HG02885 (cell line): ENCODE results near the gene GNB3.

Experiments used
- ATAC-seq: cut with Tn5 transposase; IDR thresholded peaks from one replicate; pipeline ENCODE4 v1.9.1; 2021; ENCODE audit warnings: mild to moderate bottlenecking; ENCODE audit not compliant: unreplicated experiment, poor library complexity

Gene GNB3

GRCh38 chr12:6823182-6824084 lies 17.3 kb upstream of the GNB3 start:
- ATAC-seq: no peak

DNA sequence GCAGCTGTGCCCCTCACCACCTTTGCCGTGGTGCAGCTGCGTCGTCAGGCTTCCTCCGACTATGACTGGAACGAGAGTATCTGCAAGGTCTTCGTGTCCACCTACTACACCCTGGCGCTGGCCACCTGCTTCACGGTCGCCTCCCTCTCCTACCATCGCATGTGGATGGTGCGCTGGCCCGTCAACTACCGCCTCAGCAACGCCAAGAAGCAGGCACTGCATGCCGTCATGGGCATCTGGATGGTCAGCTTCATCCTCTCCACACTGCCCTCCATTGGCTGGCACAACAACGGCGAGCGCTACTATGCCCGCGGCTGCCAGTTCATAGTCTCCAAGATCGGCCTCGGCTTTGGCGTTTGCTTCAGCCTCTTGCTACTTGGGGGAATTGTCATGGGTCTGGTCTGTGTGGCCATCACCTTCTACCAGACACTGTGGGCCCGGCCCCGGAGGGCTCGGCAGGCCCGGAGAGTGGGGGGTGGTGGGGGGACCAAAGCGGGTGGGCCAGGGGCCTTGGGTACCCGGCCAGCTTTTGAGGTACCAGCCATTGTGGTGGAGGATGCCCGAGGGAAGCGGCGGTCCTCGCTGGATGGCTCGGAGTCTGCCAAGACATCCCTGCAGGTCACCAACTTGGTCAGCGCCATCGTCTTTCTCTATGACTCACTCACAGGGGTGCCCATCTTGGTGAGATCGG lies 16.5 kb upstream of the GNB3 start:
- no peak for ATAC-seq

GRCh38 chr12:6824901-6825381 lies 15.8 kb upstream of the GNB3 start:
- no peak for ATAC-seq

DNA sequence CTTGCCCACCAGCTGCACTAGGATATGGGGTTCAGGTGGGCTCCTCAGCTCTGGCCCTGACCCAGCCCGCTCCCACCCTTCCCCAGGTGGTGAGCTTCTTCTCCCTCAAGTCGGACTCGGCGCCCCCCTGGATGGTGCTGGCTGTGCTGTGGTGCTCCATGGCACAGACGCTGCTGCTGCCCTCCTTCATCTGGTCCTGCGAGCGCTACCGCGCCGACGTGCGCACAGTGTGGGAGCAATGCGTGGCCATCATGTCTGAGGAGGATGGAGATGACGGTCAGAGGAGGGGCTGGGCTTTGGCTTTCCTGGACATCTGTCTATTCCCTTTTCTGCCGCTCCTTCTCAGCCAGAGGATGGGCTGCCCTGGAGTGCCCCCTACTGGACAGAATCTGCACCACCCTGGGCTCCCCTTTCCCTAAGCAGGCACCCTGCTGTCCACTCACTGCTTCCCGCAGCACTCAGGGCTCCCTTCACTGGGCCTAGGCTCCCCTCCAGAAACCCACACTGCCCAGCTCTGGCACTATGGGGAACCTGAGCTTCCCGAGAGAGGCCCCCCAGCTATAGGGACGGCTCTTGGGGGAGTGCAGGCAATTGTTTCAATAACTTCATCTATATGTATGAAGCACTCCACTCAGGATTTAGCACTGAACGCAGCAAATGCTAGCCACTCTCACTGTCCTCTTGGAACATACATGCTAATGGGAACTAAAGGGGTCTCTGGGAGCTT lies 15.2 kb upstream of the GNB3 start:
- ATAC-seq: no peak

DNA sequence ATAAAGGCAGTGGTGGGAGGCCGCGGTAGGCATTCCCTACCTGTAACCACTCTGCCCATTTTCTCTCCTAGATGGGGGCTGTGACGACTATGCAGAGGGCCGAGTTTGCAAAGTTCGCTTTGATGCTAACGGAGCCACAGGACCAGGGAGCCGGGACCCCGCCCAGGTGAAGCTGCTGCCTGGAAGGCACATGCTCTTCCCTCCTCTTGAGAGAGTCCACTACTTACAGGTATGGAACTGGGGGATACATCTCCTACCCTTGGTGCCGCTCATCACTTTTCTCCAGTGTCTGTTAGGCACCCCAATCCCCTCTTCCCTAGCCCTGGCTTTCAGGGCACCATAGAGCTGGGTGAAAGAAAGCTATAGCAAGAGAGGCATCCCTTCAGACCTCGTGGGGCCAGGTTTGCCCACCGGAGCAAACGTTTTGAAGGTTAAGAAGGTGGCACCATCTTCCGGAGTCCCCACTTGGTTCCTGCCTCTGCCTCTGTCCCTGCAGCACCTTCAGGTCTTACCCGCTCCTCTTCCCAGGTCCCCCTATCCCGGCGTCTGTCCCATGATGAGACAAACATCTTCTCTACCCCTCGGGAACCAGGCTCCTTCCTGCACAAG lies 14.5 kb upstream of the GNB3 start:
- no peak for ATAC-seq

DNA sequence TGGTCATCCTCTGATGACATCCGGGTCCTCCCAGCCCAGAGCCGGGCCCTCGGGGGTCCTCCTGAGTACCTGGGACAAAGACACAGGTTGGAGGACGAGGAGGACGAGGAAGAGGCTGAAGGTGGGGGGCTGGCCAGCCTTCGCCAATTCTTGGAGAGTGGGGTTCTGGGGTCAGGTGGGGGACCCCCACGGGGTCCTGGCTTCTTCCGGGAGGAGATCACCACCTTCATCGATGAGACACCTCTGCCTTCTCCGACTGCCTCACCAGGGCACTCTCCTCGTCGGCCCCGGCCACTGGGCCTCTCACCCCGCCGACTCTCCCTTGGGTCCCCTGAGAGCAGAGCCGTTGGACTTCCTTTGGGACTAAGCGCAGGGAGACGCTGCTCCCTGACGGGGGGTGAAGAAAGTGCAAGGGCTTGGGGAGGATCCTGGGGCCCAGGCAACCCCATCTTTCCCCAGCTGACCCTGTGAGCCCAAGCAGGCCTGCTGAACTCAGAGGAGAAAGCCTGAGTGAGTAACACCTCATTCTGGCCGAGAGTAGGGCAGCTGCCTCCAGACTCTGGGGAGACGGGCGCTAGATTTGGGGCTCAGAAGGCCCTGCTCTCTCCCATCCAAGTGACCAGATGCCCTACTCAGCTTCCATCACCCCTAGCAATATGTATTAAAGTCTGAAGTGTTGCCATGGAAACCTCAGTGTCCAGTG lies 13.8 kb upstream of the GNB3 start:
- no peak for ATAC-seq

DNA sequence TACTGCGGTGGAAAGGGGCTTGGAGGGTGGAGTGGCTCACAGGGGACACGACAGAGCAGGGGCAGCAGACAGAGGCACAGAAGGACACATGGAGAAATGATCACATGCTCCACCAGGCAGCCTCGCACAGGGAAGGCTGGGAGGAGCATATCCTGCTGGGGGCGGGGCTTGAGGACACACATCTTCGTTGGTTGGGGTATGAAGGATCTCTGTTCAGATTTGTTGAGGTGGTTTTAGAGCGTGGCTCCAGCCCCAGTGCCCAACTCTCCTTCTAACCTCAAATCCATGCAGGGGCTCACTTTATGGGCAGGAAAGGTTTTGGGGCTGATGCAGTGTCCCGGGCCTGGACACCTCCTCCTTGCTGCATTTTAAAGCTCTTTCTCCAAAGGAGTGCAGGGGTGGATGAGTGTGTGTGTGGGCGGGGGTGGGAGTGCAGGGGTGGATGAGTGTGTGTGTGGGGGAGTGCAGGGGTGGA lies 13.3 kb upstream of the GNB3 start:
- ATAC-seq: no peak

DNA sequence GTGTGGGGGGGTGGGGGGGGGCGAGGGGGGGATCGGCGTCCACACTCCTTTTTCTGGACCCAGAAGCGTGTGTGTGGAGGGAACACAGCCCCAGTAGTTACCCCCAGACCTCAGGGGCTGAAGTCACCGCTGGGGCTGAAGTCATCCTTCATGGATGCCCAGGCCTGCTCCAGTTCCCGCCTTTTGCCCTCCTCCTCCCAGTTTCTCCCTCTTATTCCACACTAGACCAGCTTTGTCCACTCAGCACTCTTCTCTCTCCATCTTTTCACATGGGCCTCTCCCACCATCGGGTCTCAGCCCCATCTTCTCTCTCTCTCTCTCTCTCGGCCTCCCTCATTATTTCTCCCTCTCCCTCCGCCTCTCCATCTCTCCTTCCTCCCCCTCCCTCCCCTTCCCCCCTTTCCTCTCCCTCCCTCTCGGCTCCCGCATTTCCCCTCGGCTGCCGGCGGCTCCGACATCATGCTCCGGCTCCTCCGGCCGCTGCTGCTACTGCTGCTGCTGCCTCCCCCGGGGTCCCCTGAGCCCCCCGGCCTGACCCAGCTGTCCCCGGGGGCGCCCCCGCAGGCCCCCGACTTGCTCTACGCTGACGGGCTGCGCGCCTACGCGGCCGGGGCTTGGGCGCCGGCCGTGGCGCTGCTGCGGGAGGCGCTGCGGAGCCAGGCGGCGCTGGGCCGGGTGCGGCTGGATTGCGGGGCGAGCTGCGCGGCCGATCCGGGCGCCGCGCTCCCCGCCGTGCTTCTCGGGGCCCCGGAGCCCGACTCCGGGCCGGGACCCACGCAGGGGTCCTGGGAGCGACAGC lies 12.5 kb upstream of the GNB3 start, which contains the start of gene P3H3:
Gene P3H3, plus strand, starts transcription at position 426 of the 799 bp plus-strand sequence. Its CDS starts 34 bp downstream, at position 460.
- no peak for ATAC-seq

DNA sequence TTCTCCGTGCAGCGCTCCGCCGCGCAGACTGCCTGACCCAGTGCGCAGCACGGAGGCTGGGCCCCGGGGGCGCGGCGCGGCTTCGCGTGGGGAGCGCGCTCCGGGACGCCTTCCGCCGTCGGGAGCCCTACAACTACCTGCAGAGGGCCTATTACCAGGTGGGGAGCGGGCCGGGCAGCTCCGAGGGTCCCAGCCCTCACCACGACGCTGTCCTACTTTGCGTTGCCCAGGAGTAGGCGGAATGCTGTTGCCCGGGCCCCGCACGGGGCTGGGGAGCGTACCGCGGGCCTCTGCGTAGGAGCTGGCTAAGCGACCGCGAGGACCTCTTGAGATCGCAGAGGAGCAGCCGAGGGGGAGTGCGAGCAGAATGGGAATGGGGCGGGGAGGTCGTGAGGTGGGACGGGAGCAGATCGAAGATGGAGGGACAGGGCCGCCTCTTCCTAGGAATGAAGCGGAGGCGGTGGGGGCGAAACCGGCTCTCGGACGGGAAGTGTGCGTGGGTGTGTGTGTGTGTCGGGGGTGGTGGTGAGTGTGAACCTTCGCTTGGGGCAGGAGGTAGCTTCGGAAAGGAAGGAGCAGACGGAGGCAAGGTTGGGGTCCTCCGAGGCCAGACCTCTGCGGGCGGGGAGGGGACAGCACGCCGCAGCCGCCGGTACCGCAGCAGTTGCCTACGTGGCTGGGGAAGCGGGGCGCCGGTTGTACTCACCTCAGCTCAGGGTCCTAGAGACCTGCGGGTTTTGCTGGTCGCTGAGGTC lies 11.8 kb upstream of the GNB3 start:
- no peak for ATAC-seq

DNA sequence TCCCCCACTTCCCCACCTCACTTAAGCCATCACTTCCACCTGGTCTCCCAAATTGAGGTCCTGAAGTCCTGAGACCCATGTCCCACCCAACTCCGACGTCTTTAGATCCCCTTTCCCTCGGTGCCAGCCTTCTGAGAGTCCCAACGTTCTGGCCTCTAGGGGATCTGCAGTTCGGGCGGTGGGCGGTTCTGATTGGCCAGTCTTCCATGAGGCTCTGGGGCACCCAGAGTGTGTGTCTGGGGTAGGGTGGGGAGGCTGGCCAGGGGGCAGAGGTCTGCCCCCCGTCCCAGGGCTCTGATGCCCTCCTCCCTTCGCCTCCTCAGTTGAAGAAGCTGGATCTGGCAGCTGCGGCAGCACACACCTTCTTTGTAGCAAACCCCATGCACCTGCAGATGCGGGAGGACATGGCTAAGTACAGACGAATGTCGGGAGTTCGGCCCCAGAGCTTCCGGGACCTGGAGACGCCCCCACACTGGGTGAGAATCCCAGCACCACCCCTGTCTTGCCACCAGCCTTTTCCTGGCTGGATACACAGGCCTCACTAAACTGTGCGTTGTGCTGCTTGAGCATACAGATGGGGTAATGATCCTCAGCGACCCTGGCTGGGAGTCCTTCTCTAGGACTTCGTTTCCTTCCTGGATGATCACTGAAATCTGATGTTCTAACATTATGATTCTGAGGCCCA lies 11.0 kb upstream of the GNB3 start:
- no peak for ATAC-seq

- no peak for ATAC-seq
These were observed 10.3 kb upstream of the GNB3 start for GRCh38 chr12:6830286-6830890.

DNA sequence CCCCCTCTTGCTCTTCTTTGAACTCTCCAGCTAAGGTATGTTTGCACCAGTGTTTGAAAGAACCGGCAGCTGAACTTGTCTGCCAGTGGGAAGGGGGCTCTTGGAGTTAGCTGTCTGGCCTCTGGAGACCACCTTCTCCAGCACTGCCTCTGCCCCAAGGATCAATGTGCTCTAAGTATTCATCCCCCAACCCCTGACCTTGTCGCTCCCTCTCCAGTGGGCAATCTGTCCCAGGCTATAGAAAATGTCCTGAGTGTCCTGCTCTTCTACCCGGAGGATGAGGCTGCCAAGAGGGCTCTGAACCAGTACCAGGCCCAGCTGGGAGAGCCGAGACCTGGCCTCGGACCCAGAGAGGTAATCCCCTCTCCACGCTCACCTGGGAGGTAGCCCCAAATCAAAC lies 9.7 kb upstream of the GNB3 start:
- ATAC-seq: no peak

- no peak for ATAC-seq
These were observed 9.2 kb upstream of the GNB3 start for GRCh38 chr12:6831450-6831995.

DNA sequence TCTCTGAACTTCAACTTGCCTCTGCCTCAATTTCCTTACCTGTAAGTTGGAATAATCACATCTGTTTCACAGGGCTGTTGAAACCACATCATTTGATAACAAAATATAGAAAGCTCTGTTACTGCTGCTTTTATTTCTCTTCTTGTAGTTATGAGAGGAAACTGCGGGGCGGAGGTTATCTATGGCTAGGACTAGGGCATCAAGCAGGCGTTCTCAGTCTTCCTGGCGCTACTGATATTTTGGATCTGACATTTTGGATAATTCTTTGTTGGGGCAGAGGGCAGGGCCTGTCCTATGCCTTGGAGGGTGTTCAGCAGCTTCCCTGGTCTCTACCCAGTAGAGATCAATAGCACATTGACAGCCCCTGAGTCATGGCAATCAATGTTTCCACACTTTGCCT lies 8.6 kb upstream of the GNB3 start:
- ATAC-seq: no peak

GRCh38 chr12:6833189-6833890 lies 7.4 kb upstream of the GNB3 start:
- no peak for ATAC-seq

DNA sequence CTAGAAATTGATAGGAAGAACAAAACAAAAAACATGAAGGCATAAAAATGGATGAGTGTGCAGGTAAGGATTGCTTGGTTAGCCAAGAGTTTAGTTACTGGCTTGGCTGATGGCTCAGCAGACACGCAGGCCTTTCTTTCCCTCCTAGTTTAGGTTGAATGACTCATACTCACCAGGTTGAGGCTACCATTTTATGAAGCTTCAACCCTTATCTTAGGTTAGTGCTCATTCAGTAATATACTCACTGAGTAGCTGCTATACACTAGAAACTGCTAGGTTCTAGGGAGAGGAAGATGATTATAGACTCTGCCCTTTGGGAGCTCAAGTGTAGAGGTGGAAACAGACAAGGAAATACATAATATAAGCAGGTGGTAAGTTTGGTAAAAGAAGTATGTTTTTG lies 6.5 kb upstream of the GNB3 start:
- no peak for ATAC-seq
